Stimulated activated memory B cell treated with anti-CD40 and anti-IgM and Interleukin-4, amounts not matched to agents 10 μg/mL and 1 μg/mL and 100 μg/mL, for 72 hours (primary cell): ENCODE measurements around the gene MMP13.
"Not testable (repeated sequence)": the region's sequence is repeated elsewhere in the genome, so short reads cannot be mapped to it uniquely, and the experiment has no call there.

Source experiments
- ATAC-seq: fragments of 150-1000 bp; cut with Tn5 transposase; 2 replicates; pipeline ENCODE4 v1.10.0; 2021
- H3K27ac Mint-ChIP-seq: one replicate; pipeline ENCODE4 v1.8.0; 2022; ENCODE audit warnings: mild to moderate bottlenecking, mixed read lengths
- H3K27me3 Mint-ChIP-seq: one replicate; pipeline ENCODE4 v1.8.0; 2022; ENCODE audit warnings: mixed read lengths
- H3K36me3 Mint-ChIP-seq: one replicate; pipeline ENCODE4 v1.8.0; 2022; ENCODE audit warnings: mixed read lengths
- H3K4me1 Mint-ChIP-seq: one replicate; pipeline ENCODE4 v1.8.0; 2022; ENCODE audit warnings: mixed read lengths
- H3K4me3 Mint-ChIP-seq: one replicate; pipeline ENCODE4 v1.8.0; 2022; ENCODE audit warnings: mild to moderate bottlenecking, moderate library complexity, mixed read lengths
- H3K9me3 Mint-ChIP-seq: one replicate; pipeline ENCODE4 v1.8.0; 2022; ENCODE audit warnings: mixed read lengths

MMP13 gene

DNA sequence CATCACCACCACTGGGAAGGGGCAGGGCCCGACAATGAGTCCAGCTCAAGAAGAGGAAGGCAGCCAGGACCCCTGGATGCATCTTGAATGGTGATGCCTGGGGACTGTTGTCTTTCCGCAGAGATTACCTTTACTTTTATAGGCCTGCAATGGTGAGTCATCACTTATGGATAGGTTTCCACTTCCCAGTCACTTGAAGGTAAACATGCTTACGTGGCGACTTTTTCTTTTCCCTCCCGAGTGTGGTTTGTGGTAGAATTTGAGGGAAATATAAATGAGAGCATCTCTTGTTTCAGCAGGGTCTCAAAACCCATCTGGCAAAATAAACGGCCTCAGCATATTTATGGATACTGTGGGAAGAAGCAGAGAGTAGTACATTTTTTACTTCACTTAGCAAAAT, at the start of gene MMP13:
Gene MMP13 (minus strand): TSS at position 109 of the 400 bp plus-strand sequence. CDS start 27 bp downstream, at position 82.
- Mint-ChIP-seq H3K27me3 (no peaks in the 10 kb centered on the region), H3K36me3 (no peaks in the 10 kb centered on the region), H3K4me3 (no peak within 1 kb of the TSS), H3K9me3 (no peaks in the 10 kb centered on the region), H3K4me1 (no peaks in the 10 kb centered on the region), H3K27ac (no peak within 1 kb of the TSS)
- ATAC-seq, result no peak

DNA sequence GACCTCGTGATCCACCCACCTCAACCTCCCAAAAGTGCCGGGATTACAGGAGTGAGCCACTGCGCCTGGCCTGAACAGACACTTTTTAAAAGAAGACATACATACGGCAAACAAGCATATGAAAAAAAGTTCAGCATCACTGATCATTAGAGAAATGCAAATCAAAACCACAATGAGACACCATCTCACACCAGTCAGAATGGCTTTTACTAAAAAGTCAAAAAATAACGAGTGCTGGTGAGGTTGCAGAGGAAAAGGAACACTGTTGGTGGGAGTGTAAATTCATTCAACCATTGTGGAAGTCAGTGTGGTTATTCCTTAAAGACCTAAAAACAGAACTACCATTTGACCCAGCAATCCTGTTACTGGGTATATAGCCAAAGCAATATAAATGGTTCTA, 48.7 kb upstream of the MMP13 start:
- not testable (repeated sequence) for ATAC-seq, H3K36me3 Mint-ChIP-seq, H3K27ac Mint-ChIP-seq, H3K4me1 Mint-ChIP-seq, H3K4me3 Mint-ChIP-seq, H3K9me3 Mint-ChIP-seq, H3K27me3 Mint-ChIP-seq

DNA sequence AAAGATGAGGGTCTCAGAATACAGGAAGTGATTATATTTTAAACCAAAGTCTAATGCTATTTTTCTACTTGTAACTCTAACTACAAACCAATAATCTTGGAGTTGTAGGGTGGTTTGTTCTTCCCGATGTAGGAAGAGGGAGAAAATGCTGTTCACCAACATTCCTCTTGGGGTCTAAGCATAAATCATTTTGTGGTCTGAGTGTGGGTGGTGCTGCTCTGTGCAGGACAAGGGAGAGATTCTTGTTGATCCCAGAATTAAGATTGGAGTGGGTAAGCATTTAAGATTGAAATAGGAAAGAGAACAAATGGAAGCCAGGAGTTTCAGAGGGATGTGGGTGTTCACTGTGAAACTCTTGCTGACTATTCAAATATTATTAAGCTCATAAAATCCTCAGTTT, 38.6 kb upstream of the MMP13 start:
- Mint-ChIP-seq H3K4me3 (no peak overlapping the region), H3K9me3 (no peaks in the 10 kb centered on the region), H3K27ac (no peak overlapping the region), H3K36me3 (no peaks in the 10 kb centered on the region), H3K27me3 (peaks cover 23% of the 10 kb centered on the region), H3K4me1 (no peaks in the 10 kb centered on the region)
- no peak for ATAC-seq

DNA sequence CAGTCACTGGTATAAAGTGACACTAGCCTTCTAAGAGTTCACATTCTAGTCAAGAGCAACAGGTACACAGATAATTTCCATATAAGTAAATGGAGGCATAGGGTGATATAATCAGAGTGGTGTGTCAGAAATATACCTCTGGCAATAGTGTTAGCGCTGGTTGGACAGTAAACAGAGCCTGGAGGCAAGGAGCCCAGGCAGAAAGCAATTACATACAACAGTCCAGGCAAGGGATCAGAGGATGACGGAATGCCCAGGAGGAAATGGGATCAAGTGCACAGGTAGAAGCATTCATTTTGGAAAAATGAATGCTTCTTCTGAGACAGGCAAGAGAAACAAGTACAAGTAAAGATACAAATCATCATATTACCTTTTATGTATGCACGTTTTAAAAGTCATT, 36.2 kb upstream of the MMP13 start:
- no peak for ATAC-seq
- Mint-ChIP-seq H3K36me3 (no peaks in the 10 kb centered on the region), H3K27ac (no peak overlapping the region), H3K4me3 (no peak overlapping the region), H3K4me1 (no peaks in the 10 kb centered on the region), H3K27me3 (peaks cover 14% of the 10 kb centered on the region), H3K9me3 (no peaks in the 10 kb centered on the region)

DNA sequence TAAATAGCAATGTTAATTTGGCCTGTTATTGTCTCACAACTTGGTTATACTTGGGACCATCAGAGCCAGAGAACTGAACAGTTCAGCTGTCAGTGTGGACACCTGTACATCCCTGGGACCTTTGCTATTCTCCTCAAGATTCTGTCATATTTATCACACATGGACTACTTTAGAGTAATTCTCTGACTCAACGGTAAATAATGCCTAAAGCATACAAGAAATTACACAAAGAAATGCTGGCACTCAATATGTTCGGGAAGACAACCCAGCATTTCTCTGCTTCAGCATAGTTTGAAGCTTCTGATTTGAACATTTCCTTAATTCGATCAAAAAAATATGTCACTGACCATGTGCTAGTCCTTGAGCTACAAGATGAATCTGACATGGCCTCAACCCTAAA, 34.6 kb upstream of the MMP13 start:
- Mint-ChIP-seq H3K9me3 (no peaks in the 10 kb centered on the region), H3K36me3 (no peaks in the 10 kb centered on the region), H3K27me3 (peaks cover 14% of the 10 kb centered on the region), H3K4me3 (no peak overlapping the region), H3K4me1 (no peaks in the 10 kb centered on the region), H3K27ac (no peak overlapping the region)
- ATAC-seq, result no peak

DNA sequence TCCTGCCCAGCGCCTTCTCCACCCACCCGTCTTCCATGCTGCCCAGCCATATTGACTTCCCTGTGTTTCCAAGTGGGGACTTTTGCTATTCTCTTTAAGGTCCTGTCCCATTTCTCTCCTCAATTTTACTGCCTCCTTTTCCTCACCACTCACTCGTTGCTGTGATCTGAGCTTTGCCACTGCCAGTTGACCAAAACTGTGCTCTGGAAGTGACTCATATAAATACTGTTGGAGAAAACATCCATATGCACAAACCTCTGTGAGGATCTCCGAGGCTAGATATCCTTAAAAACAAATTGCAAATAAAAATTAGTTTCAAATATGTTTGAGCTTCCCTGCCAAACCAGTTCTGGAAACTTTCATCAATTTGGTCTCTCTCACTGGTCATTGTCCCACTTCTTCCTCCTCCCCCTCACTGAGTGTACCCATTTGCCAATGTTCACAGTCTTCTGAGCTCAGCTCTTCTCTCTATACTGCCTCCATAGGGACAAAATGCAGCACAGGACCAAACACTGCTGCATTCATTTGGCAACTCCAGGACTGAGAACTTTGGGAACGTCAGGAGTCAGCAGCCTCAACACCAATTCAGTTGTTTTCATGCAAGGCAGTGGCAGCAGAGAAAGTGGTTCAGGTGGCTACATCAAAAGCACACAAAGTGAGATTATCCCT, 34.0 kb upstream of the MMP13 start:
- no peaks in the 10 kb centered on the region for H3K36me3 Mint-ChIP-seq

DNA sequence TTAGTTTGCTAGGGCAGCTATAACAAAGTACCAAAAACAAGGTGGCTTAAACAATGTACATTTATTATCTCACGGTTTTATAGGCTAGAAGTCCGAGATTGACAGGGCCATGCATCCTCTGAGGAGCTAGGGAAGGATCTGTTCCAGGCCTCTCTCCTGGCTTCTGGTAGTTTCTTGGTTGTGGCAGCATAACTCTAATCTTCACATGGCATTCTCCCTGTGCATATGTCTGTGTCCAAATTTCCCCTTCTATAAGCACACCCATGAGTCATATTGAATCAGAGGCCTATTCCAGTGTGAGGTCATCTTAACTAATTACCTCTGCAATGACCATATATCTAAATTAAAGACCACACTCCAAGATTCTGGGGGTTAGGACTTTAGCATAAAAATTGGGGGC, 31.3 kb upstream of the MMP13 start:
- Mint-ChIP-seq H3K4me1 (no peaks in the 10 kb centered on the region), H3K27me3 (peaks cover 14% of the 10 kb centered on the region), H3K4me3 (no peak overlapping the region), H3K9me3 (no peaks in the 10 kb centered on the region), H3K27ac (no peak overlapping the region), H3K36me3 (no peaks in the 10 kb centered on the region)
- no peak for ATAC-seq

More for the DNA sequence above, 34.0 kb upstream of the MMP13 start:
- Mint-ChIP-seq H3K9me3 (no peaks in the 10 kb centered on the region), H3K4me1 (no peaks in the 10 kb centered on the region), H3K4me3 (no peak overlapping the region), H3K27me3 (peaks cover 14% of the 10 kb centered on the region), H3K27ac (no peak overlapping the region)
- no peak for ATAC-seq

DNA sequence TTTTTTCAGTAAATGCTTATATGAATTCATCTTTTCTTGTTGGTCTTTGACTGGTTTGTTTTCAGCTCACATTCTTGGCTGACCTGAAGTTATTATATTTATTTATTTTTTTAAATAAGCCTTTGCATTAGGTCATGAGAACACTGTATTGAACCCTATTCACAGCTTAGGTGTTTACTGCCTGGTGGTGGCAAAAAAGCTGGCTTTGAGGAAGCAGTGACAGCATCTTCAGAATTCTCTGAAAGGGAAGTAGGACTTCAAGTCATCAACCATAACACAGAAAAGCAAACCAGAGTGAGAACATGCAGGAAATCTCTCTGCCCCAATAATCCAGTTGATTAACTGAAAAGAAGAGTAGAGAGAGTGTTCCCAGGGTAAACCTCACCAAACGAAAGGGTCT, 30.3 kb upstream of the MMP13 start:
- H3K36me3 Mint-ChIP-seq, result no peaks in the 10 kb centered on the region
- H3K9me3 Mint-ChIP-seq, result no peaks in the 10 kb centered on the region
- peaks cover 14% of the 10 kb centered on the region for H3K27me3 Mint-ChIP-seq
- H3K4me1 Mint-ChIP-seq, result no peaks in the 10 kb centered on the region
- H3K27ac Mint-ChIP-seq, result no peak overlapping the region
- no peak for ATAC-seq
- no peak overlapping the region for H3K4me3 Mint-ChIP-seq

DNA sequence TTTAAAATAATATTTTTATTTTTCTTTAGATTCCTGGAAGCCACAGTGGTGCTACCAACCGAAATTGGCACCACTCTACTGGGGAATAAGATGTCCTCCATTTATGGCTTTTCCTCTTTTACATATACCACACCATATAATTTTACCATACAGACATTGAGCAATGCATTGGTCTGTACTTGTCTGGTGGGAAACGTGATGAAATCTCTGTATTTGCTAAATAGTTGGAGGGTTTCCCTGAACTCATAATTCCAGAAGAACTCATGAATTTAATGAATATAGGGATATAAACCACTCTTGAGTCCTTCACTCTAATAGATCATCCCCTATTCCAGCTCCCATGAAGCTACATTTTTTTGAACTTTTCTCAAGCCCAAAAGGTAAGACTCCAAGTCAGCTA, 28.0 kb upstream of the MMP13 start:
- Mint-ChIP-seq H3K27me3 (no peaks in the 10 kb centered on the region), H3K4me1 (no peaks in the 10 kb centered on the region), H3K4me3 (no peak overlapping the region), H3K27ac (no peak overlapping the region), H3K9me3 (no peaks in the 10 kb centered on the region), H3K36me3 (no peaks in the 10 kb centered on the region)
- no peak for ATAC-seq

DNA sequence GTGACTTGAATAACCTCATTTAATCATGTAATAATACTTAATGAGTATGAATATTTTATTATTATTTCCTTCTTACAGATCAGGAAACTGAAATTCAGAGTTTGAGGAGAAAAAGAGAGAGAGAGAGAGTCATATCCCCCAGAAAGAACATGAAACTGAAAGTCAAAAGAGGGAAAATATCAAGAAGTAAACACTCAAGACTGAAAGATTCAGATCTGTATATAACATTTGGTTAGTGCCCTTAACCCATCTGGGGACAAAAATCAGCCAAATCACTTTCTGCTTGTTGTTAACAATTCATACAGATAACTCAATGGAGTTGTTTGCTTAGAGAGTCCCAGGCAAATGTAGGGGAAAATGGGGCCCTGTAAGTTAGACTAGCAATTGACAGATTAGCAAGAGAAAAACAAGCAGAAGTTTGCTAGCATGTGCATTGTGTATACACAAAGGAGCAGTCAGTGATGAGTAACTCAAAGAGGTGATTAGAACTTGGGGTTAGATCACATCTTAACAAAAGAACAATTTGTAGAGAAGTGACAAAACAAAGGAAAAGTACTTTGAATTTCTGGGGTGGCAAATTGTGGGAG, 25.9 kb upstream of the MMP13 start:
- Mint-ChIP-seq H3K9me3 (no peaks in the 10 kb centered on the region), H3K36me3 (no peaks in the 10 kb centered on the region), H3K4me3 (no peak overlapping the region), H3K4me1 (no peaks in the 10 kb centered on the region), H3K27ac (no peak overlapping the region), H3K27me3 (no peaks in the 10 kb centered on the region)
- no peak for ATAC-seq

DNA sequence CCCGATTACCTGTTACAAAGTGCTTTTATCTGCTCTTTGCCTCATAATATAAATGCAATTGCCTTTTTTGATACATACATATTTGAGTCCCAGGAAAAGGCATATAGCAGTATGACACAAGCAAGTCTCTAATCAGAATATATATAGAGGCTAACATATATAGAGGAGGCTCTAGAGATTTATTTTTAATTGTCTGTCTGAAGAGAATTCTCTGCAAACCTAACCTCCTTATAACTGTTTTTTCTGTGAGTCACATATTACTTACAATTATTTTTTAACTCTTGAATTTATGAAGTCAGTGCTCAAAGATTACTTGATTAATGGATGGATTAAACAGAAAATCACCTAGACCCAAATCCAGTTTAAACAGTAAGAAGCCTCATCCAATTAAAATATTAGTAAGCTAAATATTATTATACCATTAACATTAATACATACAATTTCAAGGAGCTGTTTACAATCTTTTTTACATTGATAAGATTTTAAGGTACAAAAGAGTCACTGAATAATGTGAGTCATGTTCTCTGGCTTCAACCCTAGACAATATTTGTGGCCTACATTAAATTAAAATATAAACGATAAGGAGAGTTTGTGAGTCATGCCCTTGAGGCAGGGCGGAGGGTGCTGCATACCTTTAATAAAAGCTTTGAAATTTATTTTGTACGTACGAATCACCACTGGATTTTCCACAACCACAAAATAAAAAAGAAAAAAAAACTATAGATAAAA, 19.2 kb upstream of the MMP13 start:
- no peak overlapping the region for H3K27ac Mint-ChIP-seq
- H3K27me3 Mint-ChIP-seq, result no peaks in the 10 kb centered on the region
- no peaks in the 10 kb centered on the region for H3K9me3 Mint-ChIP-seq
- H3K4me3 Mint-ChIP-seq, result no peak overlapping the region
- H3K36me3 Mint-ChIP-seq, result no peaks in the 10 kb centered on the region
- ATAC-seq, result no peak
- H3K4me1 Mint-ChIP-seq, result no peaks in the 10 kb centered on the region

DNA sequence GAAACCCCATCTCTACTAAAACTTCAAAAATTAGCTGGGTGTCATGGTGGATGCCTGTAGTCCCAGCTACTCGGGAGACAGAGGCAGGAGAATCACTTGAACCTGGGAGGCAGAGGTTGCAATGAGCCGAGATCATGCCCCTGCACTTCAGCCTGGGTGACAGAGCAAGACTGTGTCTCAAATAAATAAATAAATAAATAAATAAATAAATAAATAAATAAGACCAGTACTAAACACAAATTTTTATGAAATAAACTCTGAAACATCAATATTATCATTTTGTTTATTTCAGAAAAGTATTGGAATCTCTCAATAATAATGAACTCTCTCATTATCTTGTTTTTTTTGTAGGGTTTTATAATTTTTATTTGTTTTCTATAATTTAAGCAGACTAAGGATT, 18.2 kb upstream of the MMP13 start:
- not testable (repeated sequence) for H3K4me1 Mint-ChIP-seq, H3K27me3 Mint-ChIP-seq, ATAC-seq, H3K4me3 Mint-ChIP-seq, H3K9me3 Mint-ChIP-seq, H3K27ac Mint-ChIP-seq, H3K36me3 Mint-ChIP-seq

DNA sequence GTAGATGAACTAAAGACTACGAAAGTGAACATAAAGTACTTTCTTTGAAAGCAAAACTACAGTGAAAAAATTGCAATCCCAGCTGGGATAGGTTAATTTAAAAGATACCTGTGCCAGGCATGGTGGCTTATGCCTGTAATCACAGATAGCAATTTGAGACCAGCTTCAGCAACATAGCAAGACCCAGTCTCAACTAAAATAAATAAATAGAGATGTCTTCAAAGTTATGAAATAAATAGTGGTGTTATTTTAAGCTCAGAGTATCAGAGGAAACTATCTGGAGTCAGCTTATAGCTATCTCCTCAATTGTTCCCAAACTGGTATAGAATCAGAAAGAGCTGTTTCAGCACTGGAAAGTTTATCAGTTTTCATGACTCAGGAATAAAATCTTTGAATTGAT, 17.3 kb upstream of the MMP13 start:
- no peak overlapping the region for H3K27ac Mint-ChIP-seq
- H3K36me3 Mint-ChIP-seq, result no peaks in the 10 kb centered on the region
- H3K27me3 Mint-ChIP-seq, result no peaks in the 10 kb centered on the region
- ATAC-seq, result no peak
- H3K9me3 Mint-ChIP-seq, result peaks cover 6% of the 10 kb centered on the region
- no peaks in the 10 kb centered on the region for H3K4me1 Mint-ChIP-seq
- H3K4me3 Mint-ChIP-seq, result no peak overlapping the region

DNA sequence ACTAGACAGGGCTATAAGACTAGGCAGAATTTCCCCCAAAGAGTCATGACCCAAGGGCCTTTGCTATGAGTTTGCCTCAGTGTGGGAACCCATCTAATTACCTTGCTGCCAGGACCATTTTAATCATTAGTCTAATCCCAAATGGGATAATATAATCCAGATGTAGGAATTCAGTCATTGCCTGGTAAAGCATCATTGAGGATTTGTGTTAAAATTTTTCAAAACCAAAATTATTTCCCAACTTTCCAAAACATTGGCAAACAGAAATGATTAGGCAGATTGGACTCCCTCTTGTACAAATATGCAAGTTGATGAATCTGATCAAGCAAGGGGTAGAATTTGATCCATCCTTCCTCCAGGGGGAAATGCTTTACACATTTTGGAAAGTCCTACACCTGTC, 16.2 kb upstream of the MMP13 start:
- Mint-ChIP-seq H3K4me3 (no peak overlapping the region), H3K27me3 (no peaks in the 10 kb centered on the region), H3K4me1 (no peaks in the 10 kb centered on the region), H3K27ac (no peak overlapping the region), H3K9me3 (peaks cover 6% of the 10 kb centered on the region), H3K36me3 (no peaks in the 10 kb centered on the region)
- no peak for ATAC-seq

DNA sequence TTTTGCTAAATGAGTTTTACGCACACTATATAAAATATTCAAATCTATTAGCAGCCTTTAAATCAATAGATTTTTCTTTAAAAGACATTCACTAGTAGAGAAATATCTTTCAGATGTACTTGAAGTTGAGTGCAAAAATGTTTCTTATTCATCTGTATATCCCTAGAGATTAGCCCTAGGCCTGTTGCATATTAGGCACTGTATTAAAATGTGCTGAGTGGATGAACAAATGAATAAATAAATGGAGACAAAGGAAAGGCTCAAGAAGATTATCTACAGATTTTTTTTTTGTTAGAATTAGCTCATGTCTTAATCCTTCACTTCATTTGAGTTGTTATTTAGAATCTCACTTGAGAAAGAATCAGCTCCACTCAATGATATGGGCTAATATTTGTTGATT, 12.0 kb upstream of the MMP13 start:
- Mint-ChIP-seq H3K4me1 (no peaks in the 10 kb centered on the region), H3K4me3 (no peak overlapping the region), H3K27ac (no peak overlapping the region), H3K27me3 (no peaks in the 10 kb centered on the region), H3K9me3 (peaks cover 6% of the 10 kb centered on the region), H3K36me3 (no peaks in the 10 kb centered on the region)
- ATAC-seq, result no peak

DNA sequence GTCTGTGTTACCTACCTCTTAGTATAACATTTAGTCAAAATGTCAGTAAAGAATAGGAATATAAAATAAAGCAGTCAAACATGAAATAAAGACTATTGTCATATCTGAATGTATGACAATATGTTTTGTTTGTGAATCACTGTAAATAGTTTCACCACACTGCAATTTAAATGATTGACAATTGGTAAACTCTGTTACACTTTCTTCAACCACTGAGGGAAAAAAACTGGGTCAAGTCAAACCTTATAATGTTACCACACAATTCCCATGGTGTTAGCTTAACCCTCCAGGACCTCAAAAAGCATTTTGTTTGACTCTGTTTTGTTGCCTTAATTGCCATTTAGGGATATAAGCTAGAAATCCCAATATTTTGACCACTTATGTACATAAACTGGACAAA, 10.5 kb upstream of the MMP13 start:
- H3K9me3 Mint-ChIP-seq, result peaks cover 6% of the 10 kb centered on the region
- ATAC-seq, result no peak
- no peak overlapping the region for H3K27ac Mint-ChIP-seq
- no peak overlapping the region for H3K4me3 Mint-ChIP-seq
- no peaks in the 10 kb centered on the region for H3K27me3 Mint-ChIP-seq
- no peaks in the 10 kb centered on the region for H3K36me3 Mint-ChIP-seq
- no peaks in the 10 kb centered on the region for H3K4me1 Mint-ChIP-seq
